KMS-11 (cell line): ENCODE results near the gene ZNF423.
A peak's percentile ranks its signal among the peaks of the same experiment; 100 is the strongest.

ENCODE experiments used
- H2AFZ ChIP-seq: fragments of 200-600 bp; sonication (generic); 2 replicates; pipeline ENCODE4 v1.6.1; 2016; ENCODE audit warnings: antibody characterized with exemption, mixed run types, low read depth
- H3K27ac ChIP-seq: fragments of 200-600 bp; sonication (generic); 2 replicates; pipeline ENCODE4 v1.6.1; 2016; ENCODE audit warnings: mild to moderate bottlenecking, mixed run types
- H3K27me3 ChIP-seq: fragments of 200-600 bp; sonication (generic); 2 replicates; pipeline ENCODE4 v1.6.1; 2017; ENCODE audit warnings: mild to moderate bottlenecking, low read depth, mixed run types, moderate library complexity; ENCODE audit not compliant: insufficient read depth
- H3K36me3 ChIP-seq: fragments of 200-600 bp; sonication (generic); 2 replicates; pipeline ENCODE4 v1.6.1; 2017; ENCODE audit warnings: mild to moderate bottlenecking, mixed run types; ENCODE audit not compliant: insufficient read depth
- H3K4me1 ChIP-seq: fragments of 200-600 bp; sonication (generic); 2 replicates; pipeline ENCODE4 v1.6.1; 2016; ENCODE audit warnings: mild to moderate bottlenecking, low read depth, mixed run types; ENCODE audit not compliant: poor library complexity, severe bottlenecking
- H3K4me2 ChIP-seq: fragments of 200-600 bp; sonication (generic); 2 replicates; pipeline ENCODE4 v1.7.0; 2016; ENCODE audit warnings: mild to moderate bottlenecking, mixed run types
- H3K4me3 ChIP-seq: fragments of 200-600 bp; sonication (generic); IDR thresholded peaks from 2 replicates; pipeline ENCODE4 v1.6.1; 2017; ENCODE audit warnings: low read depth, low read length, mixed read lengths; ENCODE audit not compliant: insufficient read depth
- H3K79me2 ChIP-seq: fragments of 200-600 bp; sonication (generic); 2 replicates; pipeline ENCODE4 v1.6.1; 2016; ENCODE audit warnings: low read depth, mixed run types; ENCODE audit not compliant: insufficient read depth
- H3K9ac ChIP-seq: fragments of 200-600 bp; sonication (generic); 2 replicates; pipeline ENCODE4 v1.6.1; 2016; ENCODE audit warnings: mild to moderate bottlenecking, mixed run types
- H4K20me1 ChIP-seq: fragments of 200-600 bp; sonication (generic); 2 replicates; pipeline ENCODE4 v1.6.1; 2016; ENCODE audit warnings: mild to moderate bottlenecking, mixed run types; ENCODE audit not compliant: insufficient read depth
- CTCF ChIP-seq: fragments of 200-600 bp; sonication (generic); conservative IDR thresholded peaks from 2 replicates; pipeline ENCODE4 v1.6.1; 2017; ENCODE audit warnings: low read depth, mild to moderate bottlenecking, antibody characterized with exemption, low read length, moderate library complexity, mixed read lengths

Gene ZNF423

GRCh38 chr16:49487746-49488145 is 368.2 kb downstream of the ZNF423 start:
- no peaks in the 10 kb centered on the region for H3K27me3 ChIP-seq
- H3K79me2 ChIP-seq, result no peaks in the 10 kb centered on the region
- H3K27ac ChIP-seq, result no peak overlapping the region
- peaks cover 7% of the 10 kb centered on the region for H3K4me1 ChIP-seq
- no peak for TF ChIP-seq CTCF
- H3K4me3 ChIP-seq, result no peak overlapping the region
- no peak overlapping the region for H3K9ac ChIP-seq
- no peaks in the 10 kb centered on the region for H3K36me3 ChIP-seq
- no peak overlapping the region for H3K4me2 ChIP-seq
- H2AFZ ChIP-seq, result no peak overlapping the region
- no peaks in the 10 kb centered on the region for H4K20me1 ChIP-seq

GRCh38 chr16:49486400-49486799 is 369.5 kb downstream of the ZNF423 start:
- Histone ChIP-seq H2AFZ (no peak overlapping the region), H3K9ac (no peak overlapping the region), H3K27ac (no peak overlapping the region), H3K79me2 (no peaks in the 10 kb centered on the region), H3K4me3 (no peak overlapping the region), H3K27me3 (no peaks in the 10 kb centered on the region), H3K4me1 (peaks cover 7% of the 10 kb centered on the region), H3K4me2 (no peak overlapping the region), H3K36me3 (no peaks in the 10 kb centered on the region), H4K20me1 (no peaks in the 10 kb centered on the region)
- no peak for TF ChIP-seq CTCF

- H3K79me2 ChIP-seq, result no peaks in the 10 kb centered on the region
- H3K4me1 ChIP-seq, result peaks cover 7% of the 10 kb centered on the region
- H3K4me3 ChIP-seq, result no peak overlapping the region
- H3K9ac ChIP-seq, result no peak overlapping the region
- H3K27me3 ChIP-seq, result no peaks in the 10 kb centered on the region
- no peak overlapping the region for H3K4me2 ChIP-seq
- no peak for TF ChIP-seq CTCF
- H3K27ac ChIP-seq, result no peak overlapping the region
- no peak overlapping the region for H2AFZ ChIP-seq
- no peaks in the 10 kb centered on the region for H3K36me3 ChIP-seq
- H4K20me1 ChIP-seq, result no peaks in the 10 kb centered on the region
Observed at GRCh38 chr16:49485663-49486062, 370.2 kb downstream of the ZNF423 start.

GRCh38 chr16:49484936-49485335 is 371.0 kb downstream of the ZNF423 start:
- H3K36me3 ChIP-seq, result no peaks in the 10 kb centered on the region
- no peaks in the 10 kb centered on the region for H3K27me3 ChIP-seq
- peak overlapping the region; percentile 15 for H2AFZ ChIP-seq
- H3K4me3 ChIP-seq, result no peak overlapping the region
- H3K79me2 ChIP-seq, result no peaks in the 10 kb centered on the region
- no peak overlapping the region for H3K9ac ChIP-seq
- peaks cover 7% of the 10 kb centered on the region for H3K4me1 ChIP-seq
- H3K27ac ChIP-seq, result no peak overlapping the region
- no peak for TF ChIP-seq CTCF
- peak overlapping the region; percentile 14; the same call in 1 of the 2 replicates for H3K4me2 ChIP-seq
- H4K20me1 ChIP-seq, result no peaks in the 10 kb centered on the region
